Umbilical cord (tissue), 2 donors: ENCODE results near the gene CPSF7. TPM values are rescaled to one million over a fixed set of nuclear protein-coding genes. Genes with fewer than 3 reads are reported as not detected.
"Not testable (repeated sequence)": the region's sequence is repeated elsewhere in the genome, so short reads cannot be mapped to it uniquely, and the experiment has no call there.

Source experiments
- DNase-seq: peaks from one replicate; pipeline ENCODE4 v3.0.0-alpha.2; 2015; ENCODE audit warnings: low spot score
- total RNA-seq: library from RNA; depleted of rRNA; stranded (reverse); fragments of >200 nt; gene quantifications from one replicate; pipeline ENCODE4 v1.2.3, GENCODE V29; 2014; ENCODE audit warnings: low replicate concordance; ENCODE audit not compliant: insufficient read depth

The CPSF7 gene
- total RNA-seq, 1 donor from 2014 or later, result 18.3 TPM

GRCh38 chr11:61442616-61443015 lies 12.8 kb upstream of the CPSF7 start:
- DNase-seq, result no peak

- no peak for DNase-seq
These were observed 9.8 kb upstream of the CPSF7 start for GRCh38 chr11:61439615-61440014.

DNA sequence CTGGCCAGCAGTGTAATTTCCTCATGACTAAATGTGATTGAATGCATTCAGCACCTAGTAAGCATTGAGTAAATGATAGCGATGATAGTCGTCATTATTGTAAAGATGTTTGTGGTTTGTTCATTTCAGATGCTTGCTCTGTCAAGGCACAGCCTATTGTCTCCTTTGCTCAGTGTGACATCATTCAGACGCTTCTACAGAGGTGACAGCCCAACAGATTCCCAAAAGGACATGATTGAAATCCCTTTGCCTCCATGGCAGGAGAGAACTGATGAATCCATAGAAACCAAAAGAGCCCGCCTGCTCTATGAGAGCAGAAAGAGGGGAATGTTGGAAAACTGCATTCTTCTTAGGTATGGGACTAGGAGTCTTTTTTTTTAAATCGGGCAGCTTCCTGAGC lies 7.7 kb upstream of the CPSF7 start:
- DNase-seq, result no peak

DNA sequence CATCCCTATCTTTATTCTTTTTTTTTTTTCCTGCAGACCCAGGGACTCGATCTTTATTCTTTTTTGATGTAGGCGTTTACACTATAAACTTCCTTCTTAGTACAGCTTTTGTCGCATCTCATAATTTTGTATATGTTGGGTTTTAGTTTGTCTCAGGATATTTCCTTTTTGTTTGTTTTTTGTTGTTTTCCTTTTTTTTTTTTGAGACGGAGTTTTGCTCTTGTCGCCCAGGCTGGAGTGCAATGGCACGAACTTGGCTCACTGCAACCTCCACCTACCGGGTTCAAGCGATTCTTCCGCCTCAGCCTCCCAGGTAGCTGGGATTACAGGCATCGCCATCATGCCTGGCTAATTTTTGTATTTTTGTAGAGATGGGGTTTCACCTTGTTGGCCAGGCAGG lies 1.1 kb upstream of the CPSF7 start:
- not testable (repeated sequence) for DNase-seq

- peak; percentile 78 for DNase-seq
These were observed 457 bp downstream of the CPSF7 start for GRCh38 chr11:61429346-61429690.

GRCh38 chr11:61425367-61426131 lies 4.2 kb downstream of the CPSF7 start:
- no peak for DNase-seq

- no peak for DNase-seq
These were observed 7.5 kb downstream of the CPSF7 start for GRCh38 chr11:61422226-61422625.

GRCh38 chr11:61418136-61418535 lies 11.6 kb downstream of the CPSF7 start:
- DNase-seq, result no peak

DNA sequence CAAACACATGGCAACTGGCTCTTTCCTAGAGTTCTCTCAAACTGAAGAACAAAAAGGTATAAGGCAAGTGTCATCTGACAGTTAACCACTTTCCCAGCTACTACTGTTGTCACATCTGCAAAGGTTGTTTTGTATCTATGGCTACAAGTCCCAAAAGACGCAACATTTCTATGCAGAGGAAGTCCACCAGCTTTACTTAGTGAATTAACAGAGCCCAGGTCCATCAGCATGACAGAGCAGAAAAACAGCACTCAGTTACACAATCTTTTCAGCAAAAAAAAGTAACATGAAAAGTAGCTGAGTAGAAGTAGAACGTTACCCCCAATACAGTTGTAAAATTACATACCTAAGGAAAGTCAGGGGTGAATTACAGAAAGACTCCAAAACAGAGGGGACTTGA lies 12.1 kb downstream of the CPSF7 start:
- DNase-seq, result no peak

DNA sequence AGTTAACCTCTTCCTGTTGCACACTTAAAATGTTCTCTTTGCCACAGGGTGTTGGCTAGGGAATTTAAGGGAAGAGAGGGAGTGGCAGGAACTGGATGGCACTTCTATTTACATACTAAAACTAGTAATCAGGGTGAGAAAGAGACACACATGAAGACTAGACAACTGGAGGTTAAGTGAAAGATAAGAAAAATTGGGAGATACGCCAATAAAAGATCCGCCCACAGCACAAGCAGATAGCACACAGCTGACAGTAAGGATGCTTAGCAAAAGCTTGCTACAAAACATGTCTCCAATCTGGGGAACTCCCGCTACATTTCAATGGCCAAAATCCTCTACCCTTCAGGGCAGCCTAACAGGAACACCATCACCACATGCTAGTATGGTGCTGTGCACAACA lies 12.8 kb downstream of the CPSF7 start:
- DNase-seq, result no peak

- DNase-seq, result no peak
These were observed 14.4 kb downstream of the CPSF7 start for GRCh38 chr11:61415381-61415780.

GRCh38 chr11:61414547-61414946 lies 15.2 kb downstream of the CPSF7 start:
- no peak for DNase-seq

DNA sequence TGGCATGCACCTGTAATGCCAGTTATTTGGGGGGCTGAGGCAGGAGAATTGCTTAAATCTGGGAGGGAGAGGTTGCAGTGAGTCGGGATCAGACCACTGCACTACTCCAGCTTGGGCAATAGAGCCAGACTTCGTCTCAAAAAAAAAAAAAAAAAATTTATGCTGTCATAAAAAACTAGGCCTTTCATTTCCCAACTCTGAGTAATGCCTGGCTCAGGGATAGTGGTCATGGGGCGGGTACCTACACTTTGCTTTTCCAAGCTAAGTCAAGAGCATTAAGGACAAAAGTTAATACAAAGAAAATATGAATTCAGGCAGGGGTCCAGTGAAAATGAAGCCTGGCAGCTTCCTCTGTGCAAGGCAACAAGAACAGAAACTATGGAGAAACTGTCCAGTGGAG lies 16.3 kb downstream of the CPSF7 start:
- DNase-seq, result no peak

DNA sequence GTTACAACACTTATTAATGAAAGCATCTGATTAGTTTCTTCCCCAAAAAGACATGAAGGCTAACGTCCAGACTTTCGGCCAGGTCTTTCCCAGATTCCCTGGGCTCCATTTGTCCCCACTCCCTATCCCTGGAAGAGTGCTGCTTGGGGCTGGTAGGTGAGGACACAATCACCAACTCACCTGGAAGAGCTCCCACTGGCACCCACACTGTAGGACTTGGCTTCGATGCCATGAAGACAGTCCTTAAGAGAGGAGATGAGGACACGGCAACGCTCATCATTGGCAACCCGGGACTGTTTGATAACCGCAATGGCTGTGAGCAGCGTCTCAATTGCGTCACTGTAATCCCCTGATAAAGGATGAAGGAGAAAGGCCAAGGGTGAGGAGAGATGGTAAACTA lies 18.2 kb downstream of the CPSF7 start:
- no peak for DNase-seq

GRCh38 chr11:61406991-61407728 lies 22.6 kb downstream of the CPSF7 start:
- DNase-seq, result no peak

- DNase-seq, result no peak
These were observed 23.7 kb downstream of the CPSF7 start for GRCh38 chr11:61406067-61406466.

GRCh38 chr11:61404641-61405040 lies 25.1 kb downstream of the CPSF7 start:
- DNase-seq, result no peak

DNA sequence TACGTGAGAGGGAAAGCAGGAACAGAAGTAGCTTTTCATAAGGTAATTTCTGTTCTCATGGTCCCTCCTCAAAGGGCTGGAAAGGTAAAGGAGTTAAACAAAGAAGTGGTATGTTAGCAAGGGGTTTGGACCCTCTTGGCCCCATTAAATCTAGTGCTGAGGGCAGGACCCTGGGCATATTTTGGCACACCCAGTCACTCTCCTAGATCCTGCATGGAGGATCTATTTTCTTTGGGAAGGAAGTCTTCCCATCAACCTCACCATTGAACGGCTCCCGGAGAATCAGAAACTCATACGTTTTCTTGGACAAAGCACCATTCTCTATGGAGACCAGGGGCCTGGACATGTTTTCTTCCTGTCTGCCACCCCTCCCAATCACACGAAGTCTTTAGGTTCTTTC lies 25.7 kb downstream of the CPSF7 start:
- no peak for DNase-seq

- no peak for DNase-seq
These were observed 26.1 kb downstream of the CPSF7 start for GRCh38 chr11:61403658-61404057.

DNA sequence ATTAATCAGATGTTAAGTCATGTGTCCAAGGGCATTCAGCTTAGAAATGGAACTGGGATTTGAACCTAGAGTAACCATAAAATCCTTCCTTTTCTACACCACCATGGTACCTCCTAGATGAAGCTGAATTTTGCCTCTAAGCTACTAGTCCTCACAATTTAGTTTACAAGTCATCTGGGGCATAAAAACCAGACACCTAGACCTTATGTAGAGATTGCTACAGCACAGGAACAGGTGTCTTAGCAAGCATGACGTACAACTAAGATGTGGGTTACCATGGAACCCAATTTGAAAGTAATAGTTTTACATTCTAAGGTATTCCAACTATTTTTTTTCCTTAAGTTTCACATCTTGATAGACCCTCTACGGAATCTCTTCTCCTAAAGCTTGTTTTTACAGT lies 28.2 kb downstream of the CPSF7 start:
- DNase-seq, result no peak

- no peak for DNase-seq
These were observed 28.6 kb downstream of the CPSF7 start for GRCh38 chr11:61401173-61401572.

DNA sequence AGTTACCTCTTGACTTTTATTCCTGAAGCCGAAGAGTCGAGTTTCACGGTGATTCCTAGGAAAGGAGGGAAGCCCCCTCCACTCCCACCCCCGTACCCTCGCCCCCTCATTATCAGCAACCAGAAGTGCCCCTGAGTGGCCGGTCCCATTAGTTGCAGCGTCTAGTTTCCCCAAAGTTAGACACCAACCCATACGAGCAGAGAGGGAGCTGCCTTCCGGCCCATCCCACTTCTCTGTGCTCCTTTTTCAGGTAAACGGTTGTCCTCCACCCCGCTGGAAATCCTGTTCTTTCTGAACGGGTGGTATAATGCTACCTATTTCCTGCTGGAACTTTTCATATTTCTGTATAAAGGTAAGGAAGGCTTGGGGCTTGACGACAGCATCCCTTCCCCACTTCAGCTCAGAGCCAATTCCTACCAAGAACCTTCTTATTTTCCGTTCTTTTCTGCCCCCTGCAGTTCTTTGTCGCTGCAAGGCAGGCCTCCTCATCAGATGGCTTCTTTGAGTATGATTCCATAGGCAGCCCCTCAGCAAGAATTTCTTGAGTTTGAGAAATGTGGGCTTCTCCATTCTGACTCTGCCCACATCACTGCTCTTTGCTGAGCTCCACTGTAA lies 36.7 kb downstream of the CPSF7 start:
- no peak for DNase-seq

DNA sequence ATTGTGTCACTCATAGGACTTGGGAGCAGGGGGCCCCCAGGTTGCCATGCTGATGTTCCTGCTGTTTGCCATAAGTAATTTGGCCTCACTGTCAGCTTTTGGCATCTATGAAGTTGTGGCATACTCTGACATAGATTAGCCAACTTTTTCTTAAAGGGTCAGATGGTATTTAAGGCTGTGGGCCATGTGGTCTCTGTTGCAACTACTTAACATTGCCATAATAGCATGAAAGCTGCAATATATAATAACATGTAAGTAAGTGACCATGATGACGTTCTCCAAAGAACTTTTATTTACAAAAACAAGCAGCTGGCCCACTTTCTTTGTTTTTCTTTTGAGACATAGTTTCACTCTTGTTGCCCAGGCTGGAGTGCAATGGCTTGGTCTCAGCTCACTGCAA lies 39.6 kb downstream of the CPSF7 start:
- DNase-seq, result no peak
